SHP77 (cell line): ENCODE measurements around the gene RDH13.
"Not testable (repeated sequence)": the region's sequence is repeated elsewhere in the genome, so short reads cannot be mapped to it uniquely, and the experiment has no call there.

ENCODE experiments used
- DNase-seq, 2 experiments: peaks; one replicate each; lab custom pipeline; 2025; lab: John Stamatoyannopoulos, UW

Gene RDH13

GRCh38 chr19:55044771-55045716 is 17.9 kb downstream of the RDH13 start:
- no peak for DNase-seq

- peak in 1 of 2 experiments; percentile 16 for DNase-seq
Measured at GRCh38 chr19:55044286-55044685, 18.7 kb downstream of the RDH13 start.

GRCh38 chr19:55042688-55043087 is 20.3 kb downstream of the RDH13 start:
- DNase-seq = no peak

- DNase-seq = no peak
Measured at GRCh38 chr19:55042344-55042678, 20.6 kb downstream of the RDH13 start.

GRCh38 chr19:55041627-55042343 is 21.2 kb downstream of the RDH13 start:
- DNase-seq = no peak

GRCh38 chr19:55041244-55041626 is 21.7 kb downstream of the RDH13 start:
- no peak for DNase-seq

GRCh38 chr19:55040654-55041053 is 22.3 kb downstream of the RDH13 start:
- DNase-seq = not testable (repeated sequence)

GRCh38 chr19:55037603-55038002 is 25.3 kb downstream of the RDH13 start:
- not testable (repeated sequence) for DNase-seq

GRCh38 chr19:55036058-55036457 is 26.9 kb downstream of the RDH13 start:
- no peak for DNase-seq

GRCh38 chr19:55034751-55035150 is 28.2 kb downstream of the RDH13 start:
- DNase-seq = no peak

GRCh38 chr19:55032976-55033643 is 29.8 kb downstream of the RDH13 start:
- not testable (repeated sequence) for DNase-seq

GRCh38 chr19:55032170-55032800 is 30.7 kb downstream of the RDH13 start:
- no peak for DNase-seq

- no peak for DNase-seq
Measured at GRCh38 chr19:55031178-55031577, 31.8 kb downstream of the RDH13 start.

GRCh38 chr19:55028757-55029156 is 34.2 kb downstream of the RDH13 start:
- no peak for DNase-seq

- DNase-seq = no peak
Measured at GRCh38 chr19:55027472-55028337, 35.2 kb downstream of the RDH13 start.

GRCh38 chr19:55027140-55027471 is 35.8 kb downstream of the RDH13 start:
- DNase-seq = not testable (repeated sequence)

GRCh38 chr19:55024111-55024510 is 38.8 kb downstream of the RDH13 start:
- DNase-seq = no peak

GRCh38 chr19:55020351-55020750 is 42.6 kb downstream of the RDH13 start:
- DNase-seq = not testable (repeated sequence)

GRCh38 chr19:55018633-55019032 is 44.3 kb downstream of the RDH13 start:
- no peak for DNase-seq

- no peak for DNase-seq
Measured at GRCh38 chr19:55018216-55018615, 44.7 kb downstream of the RDH13 start.

GRCh38 chr19:55016017-55016416 is 46.9 kb downstream of the RDH13 start:
- DNase-seq = no peak
